Calu3 (cell line): Measurements from ENCODE around the gene KRTDAP. TPM values are rescaled to one million over a fixed set of nuclear protein-coding genes. Genes with fewer than 3 reads are reported as not detected.

Experiments
- BruUV-seq: library from RNA; stranded (reverse); fragments of 400-500 nt; replicated peaks from 2 replicates; lab custom pipeline; 2021; lab: Mats Ljungman, UMichigan
- CTCF ChIA-PET: fragments of 300-600 bp; sonication (Branson Sonifier 250); formaldehyde crosslinking; loops from one replicate; lab custom pipeline; 2022; ENCODE audit warnings: antibody characterized with exemption; lab: Charles Lee
- DNase-seq: peaks from one replicate; pipeline ENCODE4 v3.0.0; 2022
- H3K27ac Mint-ChIP-seq: one replicate; pipeline ENCODE4 v1.8.0; 2022; ENCODE audit warnings: mixed read lengths; ENCODE audit not compliant: unreplicated experiment
- H3K27me3 Mint-ChIP-seq: one replicate; pipeline ENCODE4 v1.8.0; 2022; ENCODE audit warnings: mixed read lengths; ENCODE audit not compliant: unreplicated experiment
- H3K36me3 Mint-ChIP-seq: one replicate; pipeline ENCODE4 v1.8.0; 2022; ENCODE audit warnings: mild to moderate bottlenecking, moderate library complexity, mixed read lengths; ENCODE audit not compliant: insufficient read depth, unreplicated experiment
- H3K4me1 Mint-ChIP-seq: one replicate; pipeline ENCODE4 v1.8.0; 2022; ENCODE audit warnings: mild to moderate bottlenecking, low read depth, mixed read lengths; ENCODE audit not compliant: unreplicated experiment
- H3K4me3 Mint-ChIP-seq: one replicate; pipeline ENCODE4 v1.8.0; 2022; ENCODE audit warnings: mild to moderate bottlenecking, low read depth, moderate library complexity, mixed read lengths; ENCODE audit not compliant: unreplicated experiment
- H3K9me3 Mint-ChIP-seq: one replicate; pipeline ENCODE4 v1.8.0; 2022; ENCODE audit warnings: low read depth, mixed read lengths; ENCODE audit not compliant: unreplicated experiment
- intact Hi-C: fragments of 100-400 bp; cut with micrococcal nuclease; formaldehyde crosslinking; loops from one replicate; pipeline ENCODE4 v1.10.0; 2022; ENCODE audit not compliant: unreplicated experiment
- total RNA-seq: library from RNA; stranded (reverse); gene quantifications from 2 replicates; pipeline ENCODE4 v1.2.3, GENCODE V29; 2022
- TF ChIP-seq, protein P1 (sequence below): fragments of 200-600 bp; IDR thresholded peaks from one replicate; pipeline ENCODE4 v1.8.0; 2022; ENCODE audit warnings: antibody characterized with exemption; ENCODE audit not compliant: unreplicated experiment

KRTDAP gene
- total RNA-seq, 1 experiment from 2014 or later, result not detected

DNA sequence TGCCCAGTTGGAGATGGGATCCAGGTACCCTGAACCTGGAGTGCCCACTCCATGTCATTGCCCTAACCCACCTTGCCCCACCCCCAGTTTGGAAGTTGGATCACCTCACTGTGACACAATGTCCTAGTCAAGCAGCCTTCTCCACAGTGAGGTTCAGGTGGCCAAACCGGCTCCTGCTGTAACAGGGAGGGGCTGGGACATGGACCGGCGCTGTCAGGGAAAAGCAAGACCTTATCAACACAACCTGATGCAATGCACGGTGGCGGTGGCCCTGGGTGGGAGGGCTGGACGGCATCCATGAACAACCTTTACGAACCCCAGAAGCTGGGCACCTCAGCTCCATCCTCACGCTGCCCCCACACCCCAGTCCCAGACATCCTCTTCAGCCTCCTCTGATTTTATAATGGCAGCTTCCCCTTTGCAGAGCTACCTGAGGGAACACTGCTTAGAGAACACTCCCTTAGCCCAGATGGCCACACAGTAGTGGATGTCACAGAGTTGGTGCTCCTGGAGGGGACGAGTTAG, 1.6 kb upstream of the KRTDAP start:
- CTCF ChIA-PET, result interaction anchor here (0.6 to 1.0 kb wide), 2 partner anchors 14 to 464 kb away, joined by 3 to 6 read pairs; no protein-coding TSS in a partner anchor
- Mint-ChIP-seq H3K27ac (no peak overlapping the region), H3K36me3 (peaks cover under 1% of the 10 kb centered on the region), H3K27me3 (peaks cover 73% of the 10 kb centered on the region), H3K9me3 (no peaks in the 10 kb centered on the region), H3K4me3 (no peak overlapping the region), H3K4me1 (no peaks in the 10 kb centered on the region)
- intact Hi-C loops, result no loop called here
- peak; percentile 36 for DNase-seq
- no TSS peak for BruUV-seq
- TF ChIP-seq, protein P1, sequence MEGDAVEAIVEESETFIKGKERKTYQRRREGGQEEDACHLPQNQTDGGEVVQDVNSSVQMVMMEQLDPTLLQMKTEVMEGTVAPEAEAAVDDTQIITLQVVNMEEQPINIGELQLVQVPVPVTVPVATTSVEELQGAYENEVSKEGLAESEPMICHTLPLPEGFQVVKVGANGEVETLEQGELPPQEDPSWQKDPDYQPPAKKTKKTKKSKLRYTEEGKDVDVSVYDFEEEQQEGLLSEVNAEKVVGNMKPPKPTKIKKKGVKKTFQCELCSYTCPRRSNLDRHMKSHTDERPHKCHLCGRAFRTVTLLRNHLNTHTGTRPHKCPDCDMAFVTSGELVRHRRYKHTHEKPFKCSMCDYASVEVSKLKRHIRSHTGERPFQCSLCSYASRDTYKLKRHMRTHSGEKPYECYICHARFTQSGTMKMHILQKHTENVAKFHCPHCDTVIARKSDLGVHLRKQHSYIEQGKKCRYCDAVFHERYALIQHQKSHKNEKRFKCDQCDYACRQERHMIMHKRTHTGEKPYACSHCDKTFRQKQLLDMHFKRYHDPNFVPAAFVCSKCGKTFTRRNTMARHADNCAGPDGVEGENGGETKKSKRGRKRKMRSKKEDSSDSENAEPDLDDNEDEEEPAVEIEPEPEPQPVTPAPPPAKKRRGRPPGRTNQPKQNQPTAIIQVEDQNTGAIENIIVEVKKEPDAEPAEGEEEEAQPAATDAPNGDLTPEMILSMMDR, result no peak

DNA sequence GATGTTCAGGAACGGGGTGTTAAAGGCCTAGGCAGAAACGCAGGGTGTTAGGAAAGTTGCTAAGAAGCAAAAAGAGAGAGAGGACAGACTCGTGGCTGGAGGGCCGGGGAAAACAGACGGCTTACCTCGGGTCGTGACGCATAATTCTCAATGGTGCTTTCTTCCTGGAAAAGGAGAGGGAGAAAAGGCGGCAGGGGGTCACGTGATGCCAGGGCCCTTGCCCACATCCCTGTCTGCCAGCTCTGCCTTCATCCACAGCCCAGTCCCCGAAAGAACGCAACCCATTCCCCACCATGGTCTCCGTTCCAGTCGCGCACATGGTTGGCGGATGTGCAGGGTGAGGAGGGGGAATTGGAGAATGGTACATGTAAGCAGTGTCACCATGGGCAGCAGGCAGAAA, 1.6 kb downstream of the KRTDAP start:
- BruUV-seq, result no TSS peak
- CTCF ChIA-PET, result no interaction called here

DNA sequence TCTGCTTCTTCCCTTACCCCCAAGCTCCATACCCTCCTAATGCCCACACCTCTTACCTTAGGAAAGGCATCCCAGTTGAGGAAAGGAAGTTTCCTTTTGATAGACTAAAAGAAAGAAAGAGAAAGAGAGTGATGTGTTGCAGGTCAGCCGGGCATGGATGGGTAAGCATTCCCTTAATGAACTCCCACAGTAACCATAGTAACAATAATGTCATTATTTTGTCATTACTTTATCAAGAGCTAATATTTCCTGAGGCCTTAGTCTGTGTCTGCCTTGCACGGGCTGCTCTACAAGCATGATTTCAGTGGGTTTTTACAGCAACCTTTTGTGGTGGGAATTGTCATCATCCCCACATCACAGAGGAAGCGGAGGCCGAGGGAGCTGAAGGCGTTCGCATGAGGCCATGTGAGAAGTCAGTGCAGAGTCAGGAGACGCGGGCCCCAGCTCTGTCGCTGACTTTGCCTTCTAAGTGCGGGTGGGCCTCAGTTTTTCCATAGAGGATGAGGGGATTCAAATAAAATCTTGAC, 2.5 kb downstream of the KRTDAP start:
- Mint-ChIP-seq H3K36me3 (no peaks in the 10 kb centered on the region), H3K9me3 (no peaks in the 10 kb centered on the region), H3K4me1 (no peaks in the 10 kb centered on the region), H3K27ac (no peak overlapping the region), H3K27me3 (peaks cover 90% of the 10 kb centered on the region), H3K4me3 (no peak overlapping the region)
- CTCF ChIA-PET, result interaction anchor here (0.6 to 1.6 kb wide), 4 partner anchors 7 to 481 kb away, joined by 3 to 4 read pairs (median 4); no protein-coding TSS in a partner anchor
- intact Hi-C loops, result no loop called here
- BruUV-seq, result no TSS peak
- no peak for DNase-seq
- TF ChIP-seq, protein P1, result no peak

More for the DNA sequence above, 1.6 kb downstream of the KRTDAP start:
- TF ChIP-seq, protein P1, result no peak
- Mint-ChIP-seq H3K27ac (no peak overlapping the region), H3K36me3 (no peaks in the 10 kb centered on the region), H3K4me1 (no peaks in the 10 kb centered on the region), H3K9me3 (no peaks in the 10 kb centered on the region), H3K27me3 (peaks cover 99% of the 10 kb centered on the region), H3K4me3 (no peak overlapping the region)
- intact Hi-C loops, result no loop called here
- no peak for DNase-seq

DNA sequence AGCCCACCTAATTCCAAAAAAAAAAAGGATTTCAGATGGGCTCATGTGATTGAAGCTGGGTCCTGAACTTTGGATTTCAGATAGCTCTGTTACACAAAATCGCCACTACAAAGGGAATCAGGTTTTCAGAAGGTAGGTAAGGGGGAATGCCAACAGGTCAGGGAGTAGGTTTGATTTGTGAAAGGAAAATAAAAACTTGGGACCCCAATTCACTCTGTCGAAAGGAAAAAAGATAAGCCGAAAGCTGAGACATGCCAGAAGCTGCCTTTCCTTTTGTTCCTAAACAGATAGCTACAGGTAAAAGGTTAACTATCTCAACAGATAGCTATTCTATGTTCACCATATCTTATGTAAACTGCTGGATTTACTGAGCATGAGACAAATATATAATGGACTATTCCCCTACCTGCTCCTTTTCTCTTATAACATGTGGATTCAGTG, 4.0 kb downstream of the KRTDAP start:
- CTCF ChIA-PET, result interaction anchor here (0.7 to 1.6 kb wide), 2 partner anchors 9 to 60 kb away, joined by 3 to 4 read pairs; no protein-coding TSS in a partner anchor
- Mint-ChIP-seq H3K4me3 (no peak overlapping the region), H3K4me1 (no peaks in the 10 kb centered on the region), H3K27me3 (peaks cover 87% of the 10 kb centered on the region), H3K27ac (no peak overlapping the region), H3K9me3 (no peaks in the 10 kb centered on the region), H3K36me3 (no peaks in the 10 kb centered on the region)
- TF ChIP-seq, protein P1, result no peak
- no TSS peak for BruUV-seq
- intact Hi-C loops, result no loop called here
- no peak for DNase-seq
